COLO668 (cell line): Measurements from ENCODE around the gene PEAK3.

Experiments
- DNase-seq: peaks from one replicate; lab custom pipeline; 2025; ENCODE audit not compliant: unreplicated experiment; lab: John Stamatoyannopoulos, UW

The PEAK3 gene

DNA sequence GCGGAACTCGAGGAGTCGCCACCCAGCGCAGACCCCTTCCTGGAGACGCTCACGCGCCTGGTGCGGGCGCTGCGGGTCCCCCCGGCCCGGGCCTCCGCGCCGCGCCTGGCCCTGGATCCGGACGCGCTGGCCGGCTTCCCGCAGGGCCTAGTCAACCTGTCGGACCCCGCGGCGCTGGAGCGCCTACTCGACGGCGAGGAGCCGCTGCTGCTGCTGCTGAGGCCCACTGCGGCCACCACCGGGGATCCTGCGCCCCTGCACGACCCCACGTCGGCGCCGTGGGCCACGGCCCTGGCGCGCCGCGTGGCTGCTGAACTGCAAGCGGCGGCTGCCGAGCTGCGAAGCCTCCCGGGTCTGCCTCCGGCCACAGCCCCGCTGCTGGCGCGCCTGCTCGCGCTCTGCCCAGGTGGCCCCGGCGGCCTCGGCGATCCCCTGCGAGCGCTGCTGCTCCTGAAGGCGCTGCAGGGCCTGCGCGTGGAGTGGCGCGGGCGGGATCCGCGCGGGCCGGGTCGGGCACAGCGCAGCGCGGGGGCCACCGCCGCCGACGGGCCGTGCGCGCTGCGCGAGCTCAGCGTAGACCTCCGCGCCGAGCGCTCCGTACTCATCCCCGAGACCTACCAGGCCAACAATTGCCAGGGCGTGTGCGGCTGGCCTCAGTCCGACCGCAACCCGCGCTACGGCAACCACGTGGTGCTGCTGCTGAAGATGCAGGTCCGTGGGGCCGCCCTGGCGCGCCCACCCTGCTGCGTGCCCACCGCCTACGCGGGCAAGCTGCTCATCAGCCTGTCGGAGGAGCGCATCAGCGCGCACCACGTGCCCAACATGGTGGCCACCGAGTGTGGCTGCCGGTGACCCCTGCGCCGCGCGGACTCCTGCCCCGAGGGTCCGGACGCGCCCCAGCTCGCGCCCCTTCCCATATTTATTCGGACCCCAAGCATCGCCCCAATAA is 30.6 kb downstream of the PEAK3 start:
- DNase-seq = no peak

DNA sequence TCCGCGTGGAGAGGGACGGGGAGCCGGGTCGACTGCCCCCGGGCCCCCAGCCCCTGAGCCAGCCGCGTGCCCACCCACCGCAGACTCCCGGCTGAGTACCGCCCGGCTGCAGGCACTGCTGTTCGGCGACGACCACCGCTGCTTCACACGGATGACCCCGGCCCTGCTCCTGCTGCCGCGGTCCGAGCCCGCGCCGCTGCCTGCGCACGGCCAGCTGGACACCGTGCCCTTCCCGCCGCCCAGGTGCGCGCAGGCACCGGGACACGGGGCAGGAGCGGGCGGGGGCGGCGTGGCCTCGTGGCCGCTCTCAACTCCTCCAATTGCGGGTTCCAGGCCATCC is 31.2 kb downstream of the PEAK3 start:
- no peak for DNase-seq

- DNase-seq = peak; percentile 18
Observed at GRCh38 chr19:2249880-2250765, 31.9 kb downstream of the PEAK3 start.

- no peak for DNase-seq
Observed at GRCh38 chr19:2249010-2249866, 32.7 kb downstream of the PEAK3 start, which contains the start of gene AMH. Gene AMH (plus strand): TSS chr19:2249323. CDS start chr19:2249333, 10 bp downstream.

DNA sequence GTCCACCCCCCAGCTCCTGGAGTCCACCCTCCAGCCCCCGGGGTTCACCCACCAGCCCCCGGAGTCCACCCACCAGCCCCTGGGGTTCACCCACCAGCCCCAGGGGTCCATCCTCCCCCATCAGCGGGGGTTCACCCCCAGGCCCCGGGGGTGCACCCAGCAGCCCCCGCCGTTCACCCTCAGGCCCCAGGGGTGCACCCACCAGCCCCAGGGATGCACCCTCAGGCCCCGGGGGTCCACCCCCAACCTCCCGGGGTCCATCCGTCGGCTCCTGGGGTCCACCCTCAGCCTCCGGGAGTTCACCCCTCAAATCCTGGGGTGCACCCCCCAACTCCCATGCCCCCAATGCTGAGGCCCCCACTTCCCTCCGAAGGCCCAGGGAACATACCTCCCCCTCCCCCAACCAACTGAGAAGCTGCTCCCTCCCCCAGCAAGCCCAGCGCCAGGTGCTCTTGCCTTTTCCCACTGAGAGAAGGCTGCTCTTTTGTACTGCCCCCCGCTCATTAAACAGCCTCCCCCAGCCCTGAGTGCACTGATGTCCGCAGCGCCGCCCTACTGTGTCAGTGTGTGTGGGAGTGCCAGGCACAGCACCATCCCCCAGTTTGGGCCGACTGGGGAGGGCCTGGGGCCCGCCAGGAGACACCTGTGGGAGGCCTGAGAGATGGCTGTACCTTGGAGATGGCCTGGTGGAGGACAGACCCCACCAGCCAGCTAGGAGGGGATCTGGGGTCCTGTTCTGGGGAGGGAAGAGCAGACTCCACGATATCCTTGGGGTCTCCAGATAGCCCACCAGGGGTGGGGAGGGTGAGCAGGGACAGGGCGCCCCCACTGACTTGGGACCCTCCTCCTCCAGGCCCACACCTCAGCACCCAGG is 33.6 kb downstream of the PEAK3 start:
- DNase-seq = no peak

DNA sequence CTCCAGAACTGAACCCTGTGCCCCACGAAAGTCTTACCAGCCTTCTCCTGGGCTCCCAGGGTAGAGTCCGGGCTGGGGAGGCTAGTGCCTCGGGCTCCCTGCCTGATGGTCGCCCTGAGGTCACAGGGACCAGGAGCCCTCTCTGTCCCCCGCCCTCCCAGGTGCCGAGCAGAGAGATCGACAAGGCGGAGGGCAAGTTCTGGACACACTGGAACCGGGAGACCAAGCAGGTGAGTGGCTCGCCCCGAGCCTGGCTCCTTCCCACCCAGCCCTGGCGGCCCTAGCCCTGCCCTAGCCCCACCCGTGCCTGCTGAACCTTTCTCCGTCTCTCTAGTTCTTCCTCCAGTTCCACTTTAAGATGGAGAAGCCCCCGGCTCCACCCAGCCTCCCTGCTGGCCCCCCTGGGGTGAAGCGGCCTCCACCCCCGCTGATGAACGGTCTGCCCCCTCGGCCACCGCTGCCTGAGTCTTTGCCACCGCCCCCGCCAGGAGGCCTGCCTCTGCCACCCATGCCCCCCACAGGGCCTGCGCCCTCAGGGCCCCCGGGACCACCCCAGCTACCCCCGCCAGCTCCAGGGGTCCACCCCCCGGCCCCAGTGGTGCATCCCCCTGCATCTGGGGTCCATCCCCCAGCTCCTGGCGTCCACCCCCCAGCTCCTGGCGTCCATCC is 34.4 kb downstream of the PEAK3 start:
- no peak for DNase-seq

GRCh38 chr19:2246801-2247361 is 35.1 kb downstream of the PEAK3 start:
- DNase-seq = no peak

- no peak for DNase-seq
Observed at GRCh38 chr19:2246014-2246620, 35.9 kb downstream of the PEAK3 start.

DNA sequence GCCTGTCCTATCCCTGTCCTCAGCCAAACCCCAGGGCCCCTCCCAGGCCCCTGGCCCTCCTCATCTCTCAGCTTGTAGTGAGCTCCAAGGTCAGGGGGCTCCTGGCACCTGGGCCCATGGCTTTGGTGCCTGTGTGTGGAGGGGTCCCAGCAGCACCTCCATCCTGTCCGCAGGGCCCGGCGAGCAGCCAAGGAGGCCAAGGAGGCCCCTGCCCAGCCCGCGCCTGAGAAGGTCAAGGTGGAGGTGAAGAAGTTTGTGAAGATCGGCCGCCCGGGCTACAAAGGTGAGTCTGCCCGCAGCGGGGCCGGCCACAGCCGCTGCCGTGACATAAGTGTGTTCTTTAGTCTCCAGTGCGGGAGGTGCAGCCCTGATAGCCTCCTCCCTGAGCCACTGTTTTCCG is 36.7 kb downstream of the PEAK3 start:
- no peak for DNase-seq

GRCh38 chr19:2244486-2244885 is 37.5 kb downstream of the PEAK3 start:
- peak; percentile 40 for DNase-seq

GRCh38 chr19:2244125-2244411 is 37.9 kb downstream of the PEAK3 start:
- no peak for DNase-seq

- peak; percentile 90 for DNase-seq
Observed at GRCh38 chr19:2243274-2244124, 38.5 kb downstream of the PEAK3 start.

DNA sequence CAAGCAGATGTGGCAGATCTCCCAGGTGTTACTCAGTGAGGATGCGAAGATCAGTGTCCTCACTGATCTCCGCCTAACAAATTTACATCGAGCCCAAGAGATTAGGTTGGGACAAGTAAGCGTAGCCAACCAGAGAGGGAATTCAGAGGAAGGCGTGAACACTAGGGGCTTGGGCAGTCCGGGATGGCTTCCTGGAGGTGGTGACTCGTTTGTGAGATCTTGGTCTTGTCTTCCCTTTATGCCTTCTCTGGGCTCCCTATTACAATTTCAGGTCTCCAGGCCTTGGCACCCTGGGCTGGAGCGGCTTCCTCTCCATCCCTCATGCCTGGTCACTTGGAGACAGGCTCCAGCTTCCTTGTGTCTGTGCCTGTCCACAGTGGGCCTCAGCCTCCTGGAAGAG is 39.2 kb downstream of the PEAK3 start:
- no peak for DNase-seq

- DNase-seq = peak; percentile 84
Observed at GRCh38 chr19:2242092-2242537, 39.9 kb downstream of the PEAK3 start.

DNA sequence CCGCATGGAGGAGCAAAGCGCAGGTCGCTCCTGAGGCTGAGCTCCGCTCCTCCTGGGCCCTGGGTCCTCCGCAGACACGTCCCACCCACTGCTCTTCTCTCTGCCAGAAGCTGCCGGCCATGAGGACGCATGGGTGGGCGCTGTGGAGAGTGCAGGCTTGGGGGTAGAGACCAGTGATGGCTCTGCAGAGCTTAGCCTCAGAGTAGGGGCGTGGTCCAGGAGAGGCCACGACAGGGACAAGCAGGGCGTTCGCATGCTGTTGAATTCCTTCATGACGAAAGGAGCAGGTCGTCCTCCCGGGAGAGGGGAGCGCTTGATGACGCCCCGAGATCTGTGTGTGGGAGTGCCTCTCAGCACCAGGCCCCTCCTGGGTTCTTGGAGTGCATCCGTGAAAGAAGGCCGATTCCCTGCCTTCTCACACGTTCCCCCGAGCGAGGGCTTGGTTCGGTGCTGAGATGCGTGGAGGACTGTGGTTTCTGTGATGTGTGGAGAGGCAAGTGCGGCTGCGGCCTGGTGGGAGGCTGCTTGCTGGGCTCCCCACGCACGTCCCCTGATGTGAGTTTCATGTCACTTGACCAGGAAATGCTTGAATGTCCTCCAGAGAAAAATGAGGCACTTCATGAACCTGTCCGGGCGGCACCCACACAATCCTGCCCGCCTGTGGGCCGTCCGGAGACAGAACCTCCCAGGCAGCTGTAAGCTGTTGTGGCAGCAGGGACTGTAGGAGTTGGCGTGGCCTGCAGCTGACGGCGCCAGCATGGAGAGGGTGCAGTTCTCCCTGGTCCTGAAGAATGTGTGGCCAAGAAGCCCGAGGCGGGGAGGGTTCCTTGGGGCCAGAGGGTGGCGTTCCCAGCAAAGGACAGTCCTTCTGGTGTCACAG is 40.9 kb downstream of the PEAK3 start:
- peak; percentile 64 for DNase-seq

GRCh38 chr19:2239771-2240770 is 41.9 kb downstream of the PEAK3 start:
- DNase-seq = peak; percentile 42
